Ishikawa (cell line): ENCODE measurements around the gene MYBPHL.

Source experiments
- CEBPB ChIP-seq: IDR thresholded peaks from 2 replicates; pipeline ENCODE4 v1.6.1; 2012
- CREB1 ChIP-seq: IDR thresholded peaks from 2 replicates; pipeline ENCODE4 v1.6.1; 2012; ENCODE audit warnings: low read depth
- EGR1 ChIP-seq: IDR thresholded peaks from 2 replicates; pipeline ENCODE4 v1.6.1; 2012
- EP300 ChIP-seq: IDR thresholded peaks from 2 replicates; pipeline ENCODE4 v1.6.1; 2012; ENCODE audit warnings: borderline replicate concordance
- FOXM1 ChIP-seq: IDR thresholded peaks from 2 replicates; pipeline ENCODE4 v1.6.1; 2012; ENCODE audit warnings: low read depth, borderline replicate concordance
- MAX ChIP-seq: IDR thresholded peaks from 2 replicates; pipeline ENCODE4 v1.6.1; 2012
- NFIC ChIP-seq: IDR thresholded peaks from 2 replicates; pipeline ENCODE4 v1.6.1; 2012
- RAD21 ChIP-seq: IDR thresholded peaks from 2 replicates; pipeline ENCODE4 v1.6.1; 2012; ENCODE audit warnings: low read depth
- REST ChIP-seq: IDR thresholded peaks from 2 replicates; pipeline ENCODE4 v1.6.1; 2012; ENCODE audit warnings: low read depth, mild to moderate bottlenecking
- TAF1 ChIP-seq: IDR thresholded peaks from 2 replicates; pipeline ENCODE4 v1.6.1; 2012; ENCODE audit warnings: low read depth, mild to moderate bottlenecking
- TCF12 ChIP-seq: IDR thresholded peaks from 2 replicates; pipeline ENCODE4 v1.6.1; 2012; ENCODE audit warnings: low read depth
- TEAD4 ChIP-seq: IDR thresholded peaks from 2 replicates; pipeline ENCODE4 v1.6.1; 2012
- USF1 ChIP-seq: IDR thresholded peaks from 2 replicates; pipeline ENCODE4 v1.6.1; 2012
- YY1 ChIP-seq: IDR thresholded peaks from 2 replicates; pipeline ENCODE4 v1.6.1; 2012; ENCODE audit warnings: low read depth
- ZBTB7A ChIP-seq: IDR thresholded peaks from 2 replicates; pipeline ENCODE4 v1.6.1; 2012; ENCODE audit warnings: low read depth

MYBPHL gene

DNA sequence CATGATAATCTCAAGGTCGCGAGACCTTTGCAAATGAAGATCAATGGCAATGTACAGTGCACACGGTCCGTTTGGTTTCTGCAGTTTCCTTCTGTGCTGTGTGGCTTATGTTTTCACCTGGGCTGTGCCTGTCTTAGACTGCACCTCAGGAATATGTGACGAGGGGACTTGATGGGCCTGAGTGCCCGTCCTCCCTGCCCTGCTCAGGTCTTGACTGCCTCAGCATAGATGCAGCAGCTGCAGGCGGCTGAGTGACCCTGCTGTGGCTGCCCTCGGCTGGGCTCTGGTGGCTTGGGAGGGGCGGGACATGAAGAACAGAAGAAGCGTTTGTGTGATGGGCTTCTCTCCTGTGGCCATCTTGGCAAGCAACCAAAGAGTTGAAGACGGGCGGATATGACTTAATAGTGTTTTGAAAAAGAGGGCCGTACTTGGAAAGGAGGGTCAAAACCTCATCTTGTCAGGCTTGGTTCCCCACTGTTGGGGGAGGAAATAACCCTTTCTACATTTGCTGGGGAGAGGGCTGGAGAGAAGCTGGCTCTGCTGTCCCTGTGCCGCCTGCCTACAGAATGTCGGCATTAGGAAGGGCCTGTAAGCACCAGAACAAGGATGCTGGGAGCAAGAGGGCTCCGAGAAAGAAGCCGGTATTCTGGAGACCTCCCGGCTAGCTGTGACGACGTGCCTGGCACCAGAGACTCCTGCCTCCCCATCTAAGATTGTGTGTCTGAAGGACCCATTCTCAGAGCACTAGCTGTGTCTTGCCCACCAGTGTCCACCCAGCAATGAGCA lies 7.1 kb downstream of the MYBPHL start:
- TF ChIP-seq USF1 (no peak), FOXM1 (no peak), ZBTB7A (no peak), EP300 (no peak), CREB1 (no peak), TCF12 (no peak), NFIC (no peak), TAF1 (no peak), EGR1 (no peak), YY1 (no peak), REST (no peak), TEAD4 (no peak), RAD21 (no peak)

DNA sequence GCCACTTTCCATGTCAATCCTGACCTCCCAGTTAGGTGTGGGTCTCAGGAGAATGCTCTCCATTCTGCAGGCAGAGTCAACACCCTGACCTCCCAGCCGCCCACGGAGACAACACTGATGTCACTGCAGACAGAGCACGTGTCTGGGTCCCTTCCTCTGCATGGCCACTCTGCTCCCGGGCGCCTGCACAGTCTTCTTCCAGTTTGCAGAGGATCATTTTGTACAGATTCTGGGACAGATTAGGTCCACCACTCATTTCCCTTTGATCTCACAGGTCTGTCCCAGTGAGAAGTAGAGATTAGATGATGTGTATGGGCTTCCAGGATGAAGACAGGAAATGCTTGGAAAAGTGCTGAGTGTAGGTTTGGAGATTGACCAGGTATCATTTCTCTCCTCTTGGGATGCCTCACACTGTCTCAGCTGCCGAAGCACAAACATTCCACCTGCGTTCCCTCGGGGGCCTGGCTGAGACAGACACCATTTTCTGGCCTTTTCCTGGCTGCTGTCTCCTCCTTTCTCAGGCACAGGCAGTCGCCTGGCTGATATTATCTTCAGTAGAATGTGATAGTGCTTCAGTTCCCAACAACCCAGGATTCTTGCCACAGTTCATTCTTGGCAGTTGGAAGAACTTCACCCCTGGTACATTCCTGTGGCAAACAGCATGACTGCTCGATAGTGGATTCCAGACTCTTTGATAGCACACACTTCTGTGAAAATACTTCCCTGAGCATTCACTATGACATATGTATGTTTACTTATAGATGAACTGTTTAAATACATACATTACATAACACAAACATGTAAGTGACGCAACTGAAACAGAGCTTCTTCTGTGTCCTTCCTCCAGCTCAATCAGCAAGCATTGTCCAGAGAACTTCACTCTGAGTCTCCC lies 7.9 kb downstream of the MYBPHL start:
- TF ChIP-seq CREB1 (no peak), CEBPB (no peak), FOXM1 (no peak), ZBTB7A (no peak), TEAD4 (no peak), NFIC (no peak), YY1 (no peak), EP300 (no peak), REST (no peak), USF1 (no peak)

GRCh38 chr1:109296782-109297181 lies 10.0 kb downstream of the MYBPHL start:
- no peak for TF ChIP-seq TCF12

- TF ChIP-seq TEAD4 (no peak), TAF1 (no peak), TCF12 (no peak), FOXM1 (no peak), ZBTB7A (no peak), YY1 (no peak), EGR1 (no peak), EP300 (no peak), MAX (no peak), CEBPB (no peak), USF1 (no peak)
These were observed 10.9 kb downstream of the MYBPHL start for GRCh38 chr1:109295712-109296415.

GRCh38 chr1:109294481-109294880 lies 12.3 kb downstream of the MYBPHL start:
- TF ChIP-seq EGR1 (no peak), FOXM1 (no peak), CEBPB (no peak), NFIC (no peak), YY1 (no peak), TCF12 (no peak), EP300 (no peak), USF1 (no peak), TEAD4 (no peak), TAF1 (no peak), RAD21 (no peak), CREB1 (no peak), ZBTB7A (no peak), REST (no peak), MAX (no peak)
